Activated T-cell treated with anti-CD3 and anti-CD28 coated beads, Interleukin-2, amount 50 U/mL, for 1 hour (primary cell): ENCODE results near the gene DCAF8L1.
"Not testable (repeated sequence)": the region's sequence is repeated elsewhere in the genome, so short reads cannot be mapped to it uniquely, and the experiment has no call there.

ENCODE experiments used
- DNase-seq: peaks from one replicate; pipeline ENCODE4 v3.0.0-alpha.2; 2020

DCAF8L1 gene

GRCh38 chrX:27981349-27981748, at the start of gene DCAF8L1:
Gene DCAF8L1, minus strand, starts transcription at chrX:27981449. Its CDS starts 115 bp downstream, at chrX:27981334.
- DNase-seq: no peak

GRCh38 chrX:28022371-28022770, 41.1 kb upstream of the DCAF8L1 start:
- no peak for DNase-seq

GRCh38 chrX:28016823-28017222, 35.6 kb upstream of the DCAF8L1 start:
- DNase-seq: no peak

- no peak for DNase-seq
Observed at GRCh38 chrX:28015993-28016392, 34.7 kb upstream of the DCAF8L1 start.

GRCh38 chrX:28010875-28011274, 29.6 kb upstream of the DCAF8L1 start:
- no peak for DNase-seq

- DNase-seq: no peak
Observed at GRCh38 chrX:27998666-27999065, 17.4 kb upstream of the DCAF8L1 start.

- DNase-seq: no peak
Observed at GRCh38 chrX:27997622-27998021, 16.4 kb upstream of the DCAF8L1 start.

- DNase-seq: no peak
Observed at GRCh38 chrX:27996132-27996531, 14.9 kb upstream of the DCAF8L1 start.

- no peak for DNase-seq
Observed at GRCh38 chrX:27995611-27996010, 14.4 kb upstream of the DCAF8L1 start.

- no peak for DNase-seq
Observed at GRCh38 chrX:27987862-27988646, 6.8 kb upstream of the DCAF8L1 start.

GRCh38 chrX:27976934-27977333, 4.3 kb downstream of the DCAF8L1 start:
- DNase-seq: not testable (repeated sequence)

GRCh38 chrX:27976284-27976683, 5.0 kb downstream of the DCAF8L1 start:
- no peak for DNase-seq

GRCh38 chrX:27968878-27969277, 12.4 kb downstream of the DCAF8L1 start:
- no peak for DNase-seq

- DNase-seq: no peak
Observed at GRCh38 chrX:27968352-27968751, 12.9 kb downstream of the DCAF8L1 start.

GRCh38 chrX:27966955-27967354, 14.3 kb downstream of the DCAF8L1 start:
- no peak for DNase-seq

GRCh38 chrX:27966492-27966891, 14.8 kb downstream of the DCAF8L1 start:
- DNase-seq: no peak

GRCh38 chrX:27965348-27965747, 15.9 kb downstream of the DCAF8L1 start:
- not testable (repeated sequence) for DNase-seq

- DNase-seq: no peak
Observed at GRCh38 chrX:27964432-27964831, 16.8 kb downstream of the DCAF8L1 start.

- not testable (repeated sequence) for DNase-seq
Observed at GRCh38 chrX:27960410-27960809, 20.8 kb downstream of the DCAF8L1 start.

GRCh38 chrX:27953171-27953570, 28.1 kb downstream of the DCAF8L1 start:
- no peak for DNase-seq

- DNase-seq: no peak
Observed at GRCh38 chrX:27933361-27933760, 47.9 kb downstream of the DCAF8L1 start.
